ENCODE data around the gene DIPK1C.
A peak's percentile ranks its signal among the peaks of the same experiment; 100 is the strongest.

The DIPK1C gene

DNA sequence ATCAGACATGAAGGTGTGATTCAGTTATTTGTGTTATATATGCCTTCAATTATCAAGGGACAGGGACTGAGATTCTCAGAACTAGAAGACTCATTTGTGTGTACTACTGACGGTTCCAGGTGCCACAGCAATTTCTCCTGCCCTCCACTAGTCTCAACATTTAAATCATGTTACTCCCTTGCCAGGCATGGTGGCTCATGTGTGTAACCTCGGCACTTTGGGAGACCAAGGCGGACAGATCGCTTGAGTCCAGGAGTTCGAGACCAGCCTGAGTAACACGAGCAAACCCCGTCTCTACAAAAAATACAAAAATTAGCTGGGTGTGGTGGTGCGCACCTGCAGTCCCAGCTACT, 40.2 kb upstream of the DIPK1C start:
- 90 to 93% methylated on average over 8 of the region's 8 CpGs for WGBS, 2 experiments
- H3K4me3 ChIP-seq (ENCODE audit: insufficient read depth, low read depth, low read length), result peak overlapping the region; percentile 87

DNA sequence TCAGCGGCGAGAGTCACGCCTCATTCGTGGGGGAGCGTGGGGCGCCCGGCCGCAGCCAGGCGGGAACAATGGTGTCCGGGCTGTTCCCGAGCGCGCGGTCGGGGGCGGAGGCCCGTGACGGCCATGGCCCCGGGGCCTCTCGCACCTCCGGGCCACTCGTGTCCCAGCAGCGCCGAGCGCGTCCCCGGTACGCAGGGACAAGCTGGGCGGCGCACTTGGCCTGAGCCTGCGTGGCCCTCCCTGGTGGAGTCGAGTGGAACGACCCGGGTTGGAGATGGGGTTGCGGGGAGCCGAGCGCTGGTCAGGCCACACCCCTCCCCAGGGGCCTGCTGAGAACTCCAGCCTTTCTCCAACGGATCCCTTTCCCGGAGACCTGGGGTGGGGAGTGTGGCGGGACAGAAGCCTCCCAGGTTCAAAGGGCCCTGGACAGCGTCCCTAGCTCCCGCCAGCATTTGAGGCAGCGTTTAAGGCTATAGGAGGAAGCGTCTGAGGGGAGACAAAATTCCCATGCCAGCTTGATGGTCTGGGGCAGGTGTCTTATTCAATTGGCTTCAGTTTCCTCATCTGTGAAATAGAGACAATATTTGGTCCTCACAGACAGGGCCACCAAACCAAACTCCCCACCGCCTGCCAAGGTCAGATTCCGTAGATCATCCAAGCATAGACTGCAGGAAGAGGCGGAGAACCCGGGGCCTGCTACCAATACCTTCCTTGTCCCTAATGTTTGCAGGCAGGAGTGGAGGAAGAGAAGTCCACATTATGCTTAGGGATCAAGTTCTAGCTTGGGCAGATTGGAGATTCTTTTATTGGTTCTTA, 39.6 kb upstream of the DIPK1C start:
- H3K27me3 ChIP-seq (ENCODE audit: control insufficient read depth, insufficient read depth, low read length, poor library complexity, severe bottlenecking), result no peaks in the 10 kb centered on the region
- no peaks in the 10 kb centered on the region for H3K4me1 ChIP-seq (ENCODE audit: control insufficient read depth, insufficient read depth, low read length)
- H3K9me3 ChIP-seq (ENCODE audit: control insufficient read depth, low read length), result no peaks in the 10 kb centered on the region
- 4 to 5% methylated on average over 48 of the region's 48 CpGs for WGBS, 2 experiments
- H3K4me3 ChIP-seq (ENCODE audit: insufficient read depth, low read depth, low read length), result peak overlapping the region; percentile 87
- peaks cover 9% of the 10 kb centered on the region for H3K36me3 ChIP-seq (ENCODE audit: control insufficient read depth, insufficient read depth, low read length)
- peak overlapping the region; percentile 91 for H3K27ac ChIP-seq (ENCODE audit: insufficient read depth, low read depth, low read length, poor library complexity, severe bottlenecking)

More for the DNA sequence above, 40.2 kb upstream of the DIPK1C start:
- Histone ChIP-seq H3K36me3 (ENCODE audit: control insufficient read depth, insufficient read depth, low read length) (peaks cover 9% of the 10 kb centered on the region), H3K4me1 (ENCODE audit: control insufficient read depth, insufficient read depth, low read length) (no peaks in the 10 kb centered on the region), H3K27ac (ENCODE audit: insufficient read depth, low read depth, low read length, poor library complexity, severe bottlenecking) (no peak overlapping the region), H3K27me3 (ENCODE audit: control insufficient read depth, insufficient read depth, low read length, poor library complexity, severe bottlenecking) (no peaks in the 10 kb centered on the region), H3K9me3 (ENCODE audit: control insufficient read depth, low read length) (no peaks in the 10 kb centered on the region)

DNA sequence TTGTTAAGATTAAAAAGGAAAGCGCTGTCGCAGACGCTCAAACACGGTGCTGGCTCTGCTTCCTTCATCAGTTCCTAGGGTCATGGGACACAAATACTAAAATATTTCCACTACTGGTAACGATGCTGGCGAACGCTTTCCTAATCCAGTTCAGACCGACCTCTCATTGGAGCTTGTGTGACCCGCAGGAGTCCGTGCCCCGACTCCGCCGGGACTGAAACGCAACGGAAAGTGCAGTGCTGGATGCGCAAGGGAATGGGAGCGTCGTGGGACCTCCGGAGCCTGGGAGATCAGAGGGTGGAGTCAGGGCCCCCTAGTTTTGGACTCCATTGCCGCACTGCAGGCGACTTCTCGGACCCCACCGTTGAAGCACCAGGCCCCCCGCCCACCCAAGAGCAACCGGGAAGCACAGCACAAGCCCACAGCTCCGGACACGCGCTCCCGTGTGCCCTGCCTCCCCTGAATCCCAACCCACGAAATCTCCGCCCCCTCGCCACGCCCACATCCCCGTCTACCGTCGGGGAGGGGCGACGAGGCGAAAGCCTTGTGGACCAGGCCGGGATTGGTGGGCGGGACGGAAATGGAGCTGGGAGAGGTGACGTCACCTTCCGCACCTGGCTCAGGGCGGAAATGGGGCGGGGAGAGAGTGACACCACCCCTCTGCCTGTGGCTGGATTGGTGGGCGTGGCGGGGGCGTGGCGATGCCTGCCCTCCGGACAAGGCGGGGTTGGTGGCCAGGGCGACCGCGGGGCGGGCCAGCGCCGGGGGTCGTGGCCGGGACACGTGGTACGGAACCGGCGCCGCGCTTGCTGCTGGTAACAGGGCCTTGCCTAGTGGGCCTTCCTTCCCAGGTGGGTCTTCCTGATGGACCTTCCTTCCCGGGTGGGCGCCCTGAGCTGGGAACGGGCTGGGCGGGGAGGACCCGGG, 38.7 kb upstream of the DIPK1C start, which contains the start of gene CNDP2:
CNDP2 (plus strand) TSS at position 783 of the 927 bp plus-strand sequence. CDS start 3,611 bp downstream, outside the sequence.
- Histone ChIP-seq H3K4me1 (ENCODE audit: control insufficient read depth, insufficient read depth, low read length) (no peaks in the 10 kb centered on the region), H3K27me3 (ENCODE audit: control insufficient read depth, insufficient read depth, low read length, poor library complexity, severe bottlenecking) (no peaks in the 10 kb centered on the region), H3K4me3 (ENCODE audit: insufficient read depth, low read depth, low read length) (peak within 1 kb of the TSS; percentile 87), H3K36me3 (ENCODE audit: control insufficient read depth, insufficient read depth, low read length) (peaks cover 6% of the 10 kb centered on the region), H3K27ac (ENCODE audit: insufficient read depth, low read depth, low read length, poor library complexity, severe bottlenecking) (peak within 1 kb of the TSS; percentile 91), H3K9me3 (ENCODE audit: control insufficient read depth, low read length) (no peaks in the 10 kb centered on the region)
- WGBS, 2 experiments, result 0 to 1% methylated on average over 71 of the region's 71 CpGs

DNA sequence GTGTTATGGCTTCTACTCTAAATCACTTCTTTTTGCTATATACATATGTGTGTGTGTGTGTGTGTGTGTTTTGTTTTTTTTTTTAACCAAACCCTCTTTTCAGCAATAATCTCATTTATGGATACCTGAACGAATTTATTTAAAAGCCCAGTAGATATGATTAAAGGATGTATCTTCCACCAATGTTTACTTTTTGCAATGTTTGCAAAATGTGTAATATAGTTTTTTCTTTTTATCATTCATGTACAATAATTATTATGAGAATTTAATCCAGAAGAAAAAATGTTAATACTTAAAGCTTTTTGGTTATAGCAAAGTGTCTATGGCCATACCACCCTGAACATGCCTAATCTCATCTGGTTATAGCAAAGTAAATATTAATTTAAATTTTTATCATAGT, 37.4 kb upstream of the DIPK1C start:
- Histone ChIP-seq H3K4me1 (ENCODE audit: control insufficient read depth, insufficient read depth, low read length) (no peaks in the 10 kb centered on the region), H3K36me3 (ENCODE audit: control insufficient read depth, insufficient read depth, low read length) (peaks cover 6% of the 10 kb centered on the region), H3K4me3 (ENCODE audit: insufficient read depth, low read depth, low read length) (no peak overlapping the region), H3K27me3 (ENCODE audit: control insufficient read depth, insufficient read depth, low read length, poor library complexity, severe bottlenecking) (no peaks in the 10 kb centered on the region), H3K27ac (ENCODE audit: insufficient read depth, low read depth, low read length, poor library complexity, severe bottlenecking) (no peak overlapping the region), H3K9me3 (ENCODE audit: control insufficient read depth, low read length) (no peaks in the 10 kb centered on the region)
- no CpG with 5 or more reads among the region's 1 CpG for WGBS, 2 experiments

DNA sequence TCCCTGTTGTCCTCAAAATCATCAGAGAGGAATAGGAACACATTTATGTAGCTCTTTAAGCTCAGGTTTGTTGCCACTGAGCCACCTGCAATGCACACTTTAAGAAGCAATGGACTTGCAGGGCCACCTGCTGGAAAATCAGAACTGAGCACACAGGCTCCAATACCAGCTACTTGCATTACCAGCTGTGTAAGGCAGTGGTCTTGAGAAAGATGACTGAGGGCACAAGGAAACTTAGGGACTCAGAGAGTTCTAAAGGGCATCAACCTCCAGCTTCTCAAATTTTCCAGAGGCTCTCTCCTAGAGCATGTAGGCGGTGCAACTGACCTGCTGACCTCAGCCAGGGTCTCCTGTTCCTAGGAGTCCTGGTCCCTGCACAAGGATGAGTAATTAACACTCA, 36.6 kb upstream of the DIPK1C start:
- Histone ChIP-seq H3K4me3 (ENCODE audit: insufficient read depth, low read depth, low read length) (no peak overlapping the region), H3K4me1 (ENCODE audit: control insufficient read depth, insufficient read depth, low read length) (no peaks in the 10 kb centered on the region), H3K9me3 (ENCODE audit: control insufficient read depth, low read length) (no peaks in the 10 kb centered on the region), H3K36me3 (ENCODE audit: control insufficient read depth, insufficient read depth, low read length) (peaks cover 3% of the 10 kb centered on the region), H3K27ac (ENCODE audit: insufficient read depth, low read depth, low read length, poor library complexity, severe bottlenecking) (no peak overlapping the region), H3K27me3 (ENCODE audit: control insufficient read depth, insufficient read depth, low read length, poor library complexity, severe bottlenecking) (no peaks in the 10 kb centered on the region)
- WGBS, 2 experiments, result 69 to 72% methylated on average over 1 of the region's 1 CpG

DNA sequence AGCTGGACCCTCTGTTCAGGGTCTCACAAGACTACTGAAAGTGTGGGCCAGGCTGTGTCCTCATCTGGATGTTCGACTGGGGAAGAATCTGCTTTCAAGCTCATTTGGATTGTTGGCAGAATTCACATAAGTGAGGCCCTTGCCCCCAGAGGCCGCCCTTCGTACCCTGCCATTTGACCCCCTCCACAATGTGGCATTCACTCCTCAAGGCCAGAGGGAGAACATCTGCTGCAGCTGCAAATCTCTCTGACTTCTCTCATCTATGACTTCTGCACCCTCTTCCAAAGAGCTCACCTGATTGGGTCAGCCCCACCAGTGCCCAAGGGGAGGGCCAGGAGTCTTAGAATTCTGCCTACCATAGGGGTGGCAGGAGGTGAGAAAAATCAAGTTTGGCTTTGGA, 35.2 kb upstream of the DIPK1C start:
- Histone ChIP-seq H3K4me1 (ENCODE audit: control insufficient read depth, insufficient read depth, low read length) (no peaks in the 10 kb centered on the region), H3K9me3 (ENCODE audit: control insufficient read depth, low read length) (no peaks in the 10 kb centered on the region), H3K4me3 (ENCODE audit: insufficient read depth, low read depth, low read length) (no peak overlapping the region), H3K27ac (ENCODE audit: insufficient read depth, low read depth, low read length, poor library complexity, severe bottlenecking) (no peak overlapping the region), H3K27me3 (ENCODE audit: control insufficient read depth, insufficient read depth, low read length, poor library complexity, severe bottlenecking) (no peaks in the 10 kb centered on the region), H3K36me3 (ENCODE audit: control insufficient read depth, insufficient read depth, low read length) (no peaks in the 10 kb centered on the region)
- 76 to 81% methylated on average over 3 of the region's 3 CpGs for WGBS, 2 experiments

DNA sequence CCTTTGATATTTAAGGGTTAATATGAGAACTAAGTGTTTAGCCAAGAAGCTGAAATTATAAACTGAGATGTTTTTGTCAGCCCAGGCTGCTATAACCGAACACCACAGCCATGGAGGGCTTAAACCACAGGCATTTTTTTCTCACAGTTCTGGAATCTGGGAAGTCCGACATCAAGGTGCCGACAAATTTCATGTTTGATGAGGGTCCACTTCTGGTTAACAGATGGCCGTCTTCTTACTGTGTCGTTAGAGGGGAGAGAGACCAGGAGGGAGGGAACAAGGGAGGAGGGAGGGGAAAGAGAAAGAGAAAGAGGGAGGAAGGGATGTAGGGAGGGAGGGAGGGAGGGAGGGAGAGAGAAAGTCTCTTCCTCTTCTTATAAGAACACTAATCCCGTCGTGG, 32.6 kb upstream of the DIPK1C start:
- Histone ChIP-seq H3K4me3 (ENCODE audit: insufficient read depth, low read depth, low read length) (no peak overlapping the region), H3K27me3 (ENCODE audit: control insufficient read depth, insufficient read depth, low read length, poor library complexity, severe bottlenecking) (no peaks in the 10 kb centered on the region), H3K36me3 (ENCODE audit: control insufficient read depth, insufficient read depth, low read length) (no peaks in the 10 kb centered on the region), H3K4me1 (ENCODE audit: control insufficient read depth, insufficient read depth, low read length) (peaks cover 7% of the 10 kb centered on the region), H3K9me3 (ENCODE audit: control insufficient read depth, low read length) (no peaks in the 10 kb centered on the region), H3K27ac (ENCODE audit: insufficient read depth, low read depth, low read length, poor library complexity, severe bottlenecking) (no peak overlapping the region)
- 76 to 87% methylated on average over 5 of the region's 7 CpGs for WGBS, 2 experiments

DNA sequence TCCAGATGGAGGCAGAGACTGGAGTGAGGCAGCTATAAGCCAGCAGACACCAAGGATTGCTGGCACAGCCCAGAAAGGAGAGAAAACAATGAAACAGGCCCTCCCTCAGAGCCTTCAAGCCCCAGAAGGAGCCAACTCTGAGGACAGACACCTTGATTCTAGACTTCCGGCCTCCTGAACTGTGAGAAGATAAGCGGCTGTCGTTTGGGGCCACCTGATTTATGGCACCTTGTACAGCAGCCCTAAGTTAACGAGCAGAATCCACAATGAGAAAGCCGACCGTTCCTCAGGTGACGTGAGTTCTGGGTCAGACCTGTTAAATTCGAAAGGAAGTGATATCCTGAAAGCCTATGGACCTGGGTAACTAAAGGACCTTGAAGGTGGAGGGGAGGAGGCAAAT, 31.8 kb upstream of the DIPK1C start:
- no peak overlapping the region for H3K4me3 ChIP-seq (ENCODE audit: insufficient read depth, low read depth, low read length)
- H3K9me3 ChIP-seq (ENCODE audit: control insufficient read depth, low read length), result no peaks in the 10 kb centered on the region
- H3K4me1 ChIP-seq (ENCODE audit: control insufficient read depth, insufficient read depth, low read length), result peaks cover 7% of the 10 kb centered on the region
- no peaks in the 10 kb centered on the region for H3K27me3 ChIP-seq (ENCODE audit: control insufficient read depth, insufficient read depth, low read length, poor library complexity, severe bottlenecking)
- H3K27ac ChIP-seq (ENCODE audit: insufficient read depth, low read depth, low read length, poor library complexity, severe bottlenecking), result no peak overlapping the region
- WGBS, 2 experiments, result 94 to 95% methylated on average over 8 of the region's 8 CpGs
- no peaks in the 10 kb centered on the region for H3K36me3 ChIP-seq (ENCODE audit: control insufficient read depth, insufficient read depth, low read length)

DNA sequence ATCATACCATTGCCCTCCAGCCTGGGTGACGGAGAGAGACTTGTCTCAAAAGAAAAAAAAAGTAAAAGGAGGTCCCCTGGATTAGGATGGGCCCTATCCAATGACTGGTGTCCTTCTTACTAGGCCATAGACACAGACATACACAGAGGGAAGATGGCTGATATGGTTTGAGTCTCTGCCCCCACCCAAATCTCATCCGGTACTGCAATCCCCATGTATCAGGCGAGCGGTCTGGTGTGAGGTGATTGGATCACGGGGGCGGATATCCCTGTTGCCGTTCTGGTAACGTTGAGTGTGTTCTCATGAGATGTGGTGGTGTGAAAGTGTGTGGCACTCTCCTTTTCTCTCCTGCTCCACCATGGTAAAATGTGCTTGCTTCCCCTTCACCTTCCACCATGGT, 31.2 kb upstream of the DIPK1C start:
- Histone ChIP-seq H3K9me3 (ENCODE audit: control insufficient read depth, low read length) (no peaks in the 10 kb centered on the region), H3K4me1 (ENCODE audit: control insufficient read depth, insufficient read depth, low read length) (peaks cover 7% of the 10 kb centered on the region), H3K27me3 (ENCODE audit: control insufficient read depth, insufficient read depth, low read length, poor library complexity, severe bottlenecking) (no peaks in the 10 kb centered on the region), H3K27ac (ENCODE audit: insufficient read depth, low read depth, low read length, poor library complexity, severe bottlenecking) (no peak overlapping the region), H3K4me3 (ENCODE audit: insufficient read depth, low read depth, low read length) (no peak overlapping the region), H3K36me3 (ENCODE audit: control insufficient read depth, insufficient read depth, low read length) (no peaks in the 10 kb centered on the region)
- WGBS, 2 experiments, result 91 to 97% methylated on average over 8 of the region's 8 CpGs

All from ectodermal cell (in vitro differentiated cells).